GM12872 (cell line): ENCODE data around the gene C19orf25.

ENCODE experiments used
- CTCF ChIP-seq: IDR thresholded peaks from 3 replicates; pipeline ENCODE4 v1.5.1; 2011; ENCODE audit warnings: low read depth, mild to moderate bottlenecking, low read length, moderate library complexity; ENCODE audit not compliant: insufficient read depth

C19orf25 gene

GRCh38 chr19:1437609-1438008 is 41.4 kb downstream of the C19orf25 start:
- TF ChIP-seq CTCF = no peak

GRCh38 chr19:1435378-1435989 is 43.5 kb downstream of the C19orf25 start:
- TF ChIP-seq CTCF = no peak

GRCh38 chr19:1434577-1435060 is 44.4 kb downstream of the C19orf25 start:
- no peak for TF ChIP-seq CTCF

GRCh38 chr19:1434040-1434366 is 45.0 kb downstream of the C19orf25 start:
- TF ChIP-seq CTCF = no peak

- TF ChIP-seq CTCF = no peak
Observed at GRCh38 chr19:1433119-1434039, 45.6 kb downstream of the C19orf25 start.

GRCh38 chr19:1432507-1432887 is 46.5 kb downstream of the C19orf25 start:
- no peak for TF ChIP-seq CTCF

- no peak for TF ChIP-seq CTCF
Observed at GRCh38 chr19:1431759-1432506, 47.1 kb downstream of the C19orf25 start.
